ENCODE measurements around the gene KNSTRN. TPM values are rescaled to one million over a fixed set of nuclear protein-coding genes. Genes with fewer than 3 reads are reported as not detected.

Gene KNSTRN
- total RNA-seq, 1 donor from 2014 or later = 27.3 TPM

DNA sequence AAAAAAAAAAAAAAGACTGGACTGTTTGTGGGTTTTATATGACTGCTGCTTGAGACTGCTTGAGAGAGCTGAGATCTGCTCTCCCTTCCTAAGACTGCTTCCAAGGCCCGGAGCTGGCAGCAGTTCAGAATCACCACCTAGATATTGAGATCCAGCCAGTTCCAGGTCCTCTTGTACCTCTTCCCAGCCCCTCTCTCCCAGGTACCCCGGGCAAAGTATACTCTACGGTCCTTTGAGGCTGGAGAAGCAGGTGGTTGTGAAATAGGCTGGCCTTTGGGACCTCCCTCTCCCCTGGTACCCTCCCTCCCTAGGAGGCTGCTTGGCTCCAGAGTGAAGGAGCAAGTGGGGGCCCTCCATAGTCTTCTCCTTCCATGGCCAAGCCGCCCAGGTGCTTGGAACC lies 45.7 kb downstream of the KNSTRN start:
- H3K4me1 Mint-ChIP-seq (ENCODE audit: unreplicated experiment) = no peaks in the 10 kb centered on the region
- H3K36me3 Mint-ChIP-seq (ENCODE audit: unreplicated experiment) = no peaks in the 10 kb centered on the region
- no peaks in the 10 kb centered on the region for H3K9me3 Mint-ChIP-seq (ENCODE audit: unreplicated experiment)
- no peak for TF ChIP-seq CTCF (IDR thresholded peaks at IDR 0.05)
- no peak overlapping the region for H3K4me3 Mint-ChIP-seq (ENCODE audit: unreplicated experiment)
- no peak for DNase-seq (ENCODE audit: extremely low spot score, unreplicated experiment)
- no peak overlapping the region for H3K27ac Mint-ChIP-seq (ENCODE audit: unreplicated experiment)
- H3K27me3 Mint-ChIP-seq (ENCODE audit: unreplicated experiment) = peaks cover 24% of the 10 kb centered on the region

DNA sequence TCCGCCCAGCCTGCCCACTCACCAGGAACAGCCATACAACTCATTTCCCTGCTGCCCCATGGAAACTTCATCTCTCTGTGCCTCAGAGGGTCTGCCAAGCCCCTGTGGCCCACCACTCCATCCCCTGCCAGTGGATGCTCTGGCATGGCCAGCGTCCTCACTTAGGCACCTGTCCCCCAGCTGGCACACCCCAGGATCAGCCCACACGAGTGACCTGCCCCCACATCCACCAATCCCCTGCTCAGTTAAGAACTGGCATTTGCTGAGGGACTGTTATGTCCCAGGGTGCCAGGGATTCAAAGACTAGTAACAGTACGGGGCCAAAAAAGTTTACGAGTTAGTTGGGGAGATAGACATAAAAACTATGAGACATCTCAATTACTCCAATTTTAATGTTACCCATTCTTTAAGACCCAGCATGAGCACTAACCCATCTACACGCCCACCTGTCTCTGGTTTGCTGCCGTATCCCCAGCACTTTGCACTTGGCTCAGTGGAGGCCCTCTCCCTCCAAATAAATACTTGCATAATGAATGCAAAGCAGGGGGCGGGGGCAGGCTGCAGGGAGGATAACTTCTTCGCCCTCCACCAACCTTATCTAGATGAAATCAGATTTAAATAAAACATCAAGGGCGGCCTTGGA lies 46.7 kb downstream of the KNSTRN start:
- H3K4me1 Mint-ChIP-seq (ENCODE audit: unreplicated experiment) = no peaks in the 10 kb centered on the region
- no peak overlapping the region for H3K27ac Mint-ChIP-seq (ENCODE audit: unreplicated experiment)
- no peaks in the 10 kb centered on the region for H3K36me3 Mint-ChIP-seq (ENCODE audit: unreplicated experiment)
- H3K4me3 Mint-ChIP-seq (ENCODE audit: unreplicated experiment) = no peak overlapping the region
- H3K27me3 Mint-ChIP-seq (ENCODE audit: unreplicated experiment) = peaks cover 32% of the 10 kb centered on the region
- no peaks in the 10 kb centered on the region for H3K9me3 Mint-ChIP-seq (ENCODE audit: unreplicated experiment)
- no peak for DNase-seq (ENCODE audit: extremely low spot score, unreplicated experiment)
- no peak for TF ChIP-seq CTCF (IDR thresholded peaks at IDR 0.05)

DNA sequence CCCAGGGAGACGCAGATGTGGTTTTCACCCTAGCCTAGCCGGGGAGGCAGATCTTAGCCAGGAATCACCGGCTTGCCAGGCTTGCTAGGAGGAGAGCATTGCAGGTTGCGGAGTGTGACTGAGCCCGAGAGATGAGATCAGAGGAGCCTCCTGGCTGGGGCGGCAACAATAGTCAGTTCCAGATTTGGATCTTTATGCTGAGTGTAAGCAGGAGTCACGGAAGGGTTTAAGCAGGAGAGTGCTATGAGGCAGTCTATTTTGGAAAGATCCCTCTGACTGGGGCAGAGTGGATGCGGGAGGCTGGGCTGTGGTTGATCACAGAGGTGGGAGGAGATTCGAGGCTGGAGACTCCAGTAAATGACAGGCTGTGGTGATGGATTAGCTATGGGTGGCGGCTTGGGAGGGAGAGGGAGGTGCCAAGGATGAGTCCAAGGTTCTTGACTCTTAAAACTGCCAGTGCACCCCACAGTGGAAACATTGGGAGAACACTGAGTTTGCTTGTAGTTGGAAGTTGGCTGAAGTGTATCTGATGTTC lies 47.8 kb downstream of the KNSTRN start:
- H3K27ac Mint-ChIP-seq (ENCODE audit: unreplicated experiment) = no peak overlapping the region

DNA sequence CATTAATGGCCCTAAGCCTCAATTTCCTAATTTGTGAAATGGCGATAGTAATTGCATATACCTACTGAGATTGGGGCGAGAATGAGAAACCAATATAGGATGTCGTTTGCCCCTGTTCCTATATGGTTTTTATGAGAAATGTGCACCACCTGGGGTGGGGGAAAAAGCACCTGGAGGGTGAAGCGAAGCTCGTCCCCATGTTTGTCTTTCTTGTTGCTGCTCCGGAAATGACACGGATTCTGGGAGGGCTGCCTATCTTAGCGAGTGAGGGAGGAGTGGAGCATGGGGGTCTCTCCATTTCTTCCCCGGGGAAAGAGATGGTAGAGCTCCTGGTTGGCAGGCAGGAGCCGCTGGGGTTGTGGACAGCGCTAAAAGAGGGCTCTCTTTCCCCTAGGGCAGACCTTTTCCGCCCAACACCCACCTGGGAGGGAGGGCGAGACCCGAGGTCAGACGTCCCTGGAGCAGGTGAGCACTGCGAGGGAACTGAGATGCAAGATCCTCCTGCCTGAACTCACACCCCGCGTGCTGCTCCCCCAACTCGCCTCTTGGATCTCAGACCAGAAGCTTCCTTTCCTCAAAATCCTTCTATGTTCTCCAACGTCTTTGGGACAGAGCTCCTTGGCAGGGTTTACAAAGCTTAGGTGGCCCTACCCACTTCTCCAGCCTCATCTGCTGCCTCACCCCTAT lies 52.6 kb downstream of the KNSTRN start:
- H3K4me1 Mint-ChIP-seq (ENCODE audit: unreplicated experiment) = peaks cover 40% of the 10 kb centered on the region
- no peaks in the 10 kb centered on the region for H3K9me3 Mint-ChIP-seq (ENCODE audit: unreplicated experiment)
- TF ChIP-seq CTCF (IDR thresholded peaks at IDR 0.05) = no peak
- DNase-seq (ENCODE audit: extremely low spot score, unreplicated experiment) = no peak
- H3K4me3 Mint-ChIP-seq (ENCODE audit: unreplicated experiment) = peak overlapping the region; percentile 59
- no peak overlapping the region for H3K27ac Mint-ChIP-seq (ENCODE audit: unreplicated experiment)
- H3K36me3 Mint-ChIP-seq (ENCODE audit: unreplicated experiment) = no peaks in the 10 kb centered on the region
- peaks cover 43% of the 10 kb centered on the region for H3K27me3 Mint-ChIP-seq (ENCODE audit: unreplicated experiment)

More for the DNA sequence above, 47.8 kb downstream of the KNSTRN start:
- Mint-ChIP-seq H3K9me3 (ENCODE audit: unreplicated experiment) (no peaks in the 10 kb centered on the region), H3K27me3 (ENCODE audit: unreplicated experiment) (peaks cover 43% of the 10 kb centered on the region), H3K36me3 (ENCODE audit: unreplicated experiment) (no peaks in the 10 kb centered on the region), H3K4me3 (ENCODE audit: unreplicated experiment) (no peak overlapping the region), H3K4me1 (ENCODE audit: unreplicated experiment) (no peaks in the 10 kb centered on the region)
- no peak for TF ChIP-seq CTCF (IDR thresholded peaks at IDR 0.05)
- no peak for DNase-seq (ENCODE audit: extremely low spot score, unreplicated experiment)

- Mint-ChIP-seq H3K4me1 (ENCODE audit: unreplicated experiment) (peaks cover 40% of the 10 kb centered on the region), H3K9me3 (ENCODE audit: unreplicated experiment) (no peaks in the 10 kb centered on the region), H3K27me3 (ENCODE audit: unreplicated experiment) (peaks cover 38% of the 10 kb centered on the region), H3K4me3 (ENCODE audit: unreplicated experiment) (peak overlapping the region; percentile 59), H3K27ac (ENCODE audit: unreplicated experiment) (no peak overlapping the region), H3K36me3 (ENCODE audit: unreplicated experiment) (no peaks in the 10 kb centered on the region)
- DNase-seq (ENCODE audit: extremely low spot score, unreplicated experiment) = no peak
- TF ChIP-seq CTCF (IDR thresholded peaks at IDR 0.05) = no peak
Observed at GRCh38 chr15:40435710-40436089, 53.2 kb downstream of the KNSTRN start.
